H1 (cell line): ENCODE data around the gene GAS7. TPM values are rescaled to one million over a fixed set of nuclear protein-coding genes. Genes with fewer than 3 reads are reported as not detected.

ENCODE experiments used
- CEBPB ChIP-seq: IDR thresholded peaks from 2 replicates; pipeline ENCODE4 v1.6.1; 2012; ENCODE audit warnings: low read depth, low read length
- polyA plus RNA-seq, 7 experiments: library from polyadenylated mRNA; depleted of rRNA in 3 of 7; stranded (reverse) in 5 of 7; unstranded in 2 of 7; fragments of >200 nt in 5 of 7; fragments of 200-250 nt in 2 of 7; gene quantifications; 1 replicate in 5 of 7; 2 replicates in 1 of 7; 4 replicates in 1 of 7; pipeline versions ENCODE4 v1.2.1 to v1.2.3, GENCODE V29; 2011 to 2013; ENCODE audit warnings: missing spikeins in 2 of 7, mixed read lengths in 2 of 7
- total RNA-seq: library from RNA; stranded (reverse); fragmentation: NEBNext Ultra II Directional; extraction: Animal tissue kit (Norgen Biotek cat#: 25700); gene quantifications from 2 replicates; pipeline ENCODE4 v1.2.1, GENCODE V29; 2021

The GAS7 gene
- total and polyA plus RNA-seq, 2 of the 8 experiments (the other 6 are each of a cell fraction or from before 2014, with no cell fraction given), result 5.0 to 14.5 TPM

DNA sequence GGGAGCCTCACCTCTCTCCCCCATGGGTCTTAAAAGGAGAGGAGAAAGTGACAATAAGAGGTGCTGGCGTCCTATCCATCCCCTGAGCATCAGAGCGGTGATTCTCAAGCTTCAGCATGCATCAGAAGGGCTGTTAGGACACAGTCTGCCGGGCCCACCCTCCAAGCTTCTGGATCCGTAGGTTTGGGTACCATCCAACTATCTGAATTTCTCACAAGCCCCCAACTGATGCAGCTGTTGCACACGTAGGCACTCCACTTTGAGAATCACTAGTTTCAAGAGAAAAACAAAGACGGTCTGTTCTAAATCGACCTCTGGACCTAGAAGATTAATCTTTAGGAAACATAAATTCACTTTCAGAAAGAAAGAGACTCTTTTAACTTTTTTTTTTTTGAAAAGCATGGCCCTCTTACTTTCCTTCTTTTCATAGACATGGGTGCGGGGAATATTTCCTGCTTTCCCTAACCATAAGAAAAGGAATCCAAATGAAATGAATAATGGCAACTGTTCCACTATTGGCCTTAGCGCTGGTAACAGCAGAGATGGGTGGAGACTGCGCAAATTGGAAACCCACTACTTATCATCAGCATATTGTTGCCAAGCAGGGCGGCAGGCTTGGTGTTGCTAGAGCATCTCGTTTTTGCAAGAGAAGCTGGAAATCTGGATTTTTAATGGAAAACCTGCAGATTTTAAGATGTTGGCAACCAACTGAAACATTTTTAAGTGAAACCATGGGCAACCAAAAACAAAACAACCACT lies 144.4 kb downstream of the GAS7 start (continued):
- no peak for TF ChIP-seq CEBPB
